DND-41 (cell line): ENCODE results near the gene HEATR3.

Experiments used
- ATAC-seq: fragments of 200-7000 bp; cut with Tn5 transposase; 3 replicates; pipeline ENCODE4 v1.9.1; 2021; ENCODE audit warnings: low read depth; ENCODE audit not compliant: insufficient read depth
- DNase-seq: peaks from one replicate; pipeline ENCODE4 v3.0.0-alpha.2; 2020
- H2AFZ ChIP-seq: 2 replicates; pipeline ENCODE4 v1.6.0; 2012; ENCODE audit warnings: low read depth, low read length
- H3K27ac ChIP-seq: 2 replicates; pipeline ENCODE4 v1.5.1; 2012; ENCODE audit warnings: low read length, inconsistent platforms
- H3K27me3 ChIP-seq: fragments of 200-600 bp; sonication (generic); 2 replicates; pipeline ENCODE4 v1.6.0; 2012; ENCODE audit warnings: low read length, mild to moderate bottlenecking, inconsistent platforms; ENCODE audit not compliant: insufficient read depth, poor library complexity
- H3K36me3 ChIP-seq: 2 replicates; pipeline ENCODE4 v1.5.1; 2012; ENCODE audit warnings: low read length, inconsistent platforms; ENCODE audit not compliant: insufficient read depth
- H3K4me1 ChIP-seq: 2 replicates; pipeline ENCODE4 v1.5.1; 2012; ENCODE audit warnings: mild to moderate bottlenecking, low read length; ENCODE audit not compliant: insufficient read depth
- H3K4me2 ChIP-seq: 2 replicates; pipeline ENCODE4 v1.6.0; 2012; ENCODE audit warnings: mild to moderate bottlenecking, moderate library complexity, low read length, inconsistent platforms; ENCODE audit not compliant: insufficient read depth
- H3K4me3 ChIP-seq, 2 experiments: fragments of 200-600 bp in 1 of 2; shearing (Covaris generic) in 1 of 2; 2 replicates each; pipeline ENCODE4 v1.5.1; 2012 to 2016; ENCODE audit warnings: inconsistent platforms in 2 of 2, low read length in 2 of 2, mild to moderate bottlenecking in 2 of 2, low read depth in 1 of 2, moderate library complexity in 1 of 2
- H3K79me2 ChIP-seq: 2 replicates; pipeline ENCODE4 v1.6.0; 2012; ENCODE audit warnings: low read length, inconsistent platforms; ENCODE audit not compliant: insufficient read depth
- H3K9ac ChIP-seq: 2 replicates; pipeline ENCODE4 v1.6.0; 2012; ENCODE audit warnings: low read depth, mild to moderate bottlenecking, inconsistent platforms, low read length, moderate library complexity
- H3K9me3 ChIP-seq: 2 replicates; pipeline ENCODE4 v1.5.1; 2012; ENCODE audit warnings: low read length, moderate library complexity, mild to moderate bottlenecking, inconsistent platforms; ENCODE audit not compliant: insufficient read depth, severe bottlenecking
- H4K20me1 ChIP-seq: 2 replicates; pipeline ENCODE4 v1.6.0; 2012; ENCODE audit warnings: low read length; ENCODE audit not compliant: insufficient read depth
- EZH2 ChIP-seq: IDR thresholded peaks from 3 replicates; pipeline ENCODE4 v1.6.1; 2012; ENCODE audit warnings: borderline replicate concordance, low read depth, mild to moderate bottlenecking, moderate library complexity, low read length, inconsistent platforms; ENCODE audit not compliant: severe bottlenecking
- TF ChIP-seq, protein P1 (sequence below): IDR thresholded peaks from 2 replicates; pipeline ENCODE4 v1.5.1; 2012; ENCODE audit warnings: borderline replicate concordance, low read length, moderate library complexity, mild to moderate bottlenecking; ENCODE audit not compliant: poor library complexity, severe bottlenecking; ENCODE audit errors: extremely low read depth

The HEATR3 gene

DNA sequence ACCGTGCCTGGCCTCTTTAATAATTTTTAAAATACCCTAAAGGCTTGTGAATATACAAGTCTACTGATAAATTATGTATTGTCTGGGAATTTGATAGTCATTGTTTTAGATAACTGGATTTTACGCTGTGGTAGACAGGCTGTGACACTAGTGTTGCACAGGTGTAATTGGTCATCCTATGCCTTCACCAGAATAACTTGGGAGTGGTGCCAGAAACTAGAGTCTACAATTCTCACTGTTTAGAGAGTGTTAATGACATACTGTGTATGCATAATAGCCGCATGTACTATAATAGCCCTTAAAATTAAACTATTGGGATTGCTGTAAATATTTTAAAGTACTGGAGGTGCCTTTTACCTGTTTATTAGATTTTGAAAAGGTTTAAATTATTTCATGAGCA, 29.3 kb upstream of the HEATR3 start:
- ATAC-seq (no peak), DNase-seq (no peak)
- TF ChIP-seq, protein P1, sequence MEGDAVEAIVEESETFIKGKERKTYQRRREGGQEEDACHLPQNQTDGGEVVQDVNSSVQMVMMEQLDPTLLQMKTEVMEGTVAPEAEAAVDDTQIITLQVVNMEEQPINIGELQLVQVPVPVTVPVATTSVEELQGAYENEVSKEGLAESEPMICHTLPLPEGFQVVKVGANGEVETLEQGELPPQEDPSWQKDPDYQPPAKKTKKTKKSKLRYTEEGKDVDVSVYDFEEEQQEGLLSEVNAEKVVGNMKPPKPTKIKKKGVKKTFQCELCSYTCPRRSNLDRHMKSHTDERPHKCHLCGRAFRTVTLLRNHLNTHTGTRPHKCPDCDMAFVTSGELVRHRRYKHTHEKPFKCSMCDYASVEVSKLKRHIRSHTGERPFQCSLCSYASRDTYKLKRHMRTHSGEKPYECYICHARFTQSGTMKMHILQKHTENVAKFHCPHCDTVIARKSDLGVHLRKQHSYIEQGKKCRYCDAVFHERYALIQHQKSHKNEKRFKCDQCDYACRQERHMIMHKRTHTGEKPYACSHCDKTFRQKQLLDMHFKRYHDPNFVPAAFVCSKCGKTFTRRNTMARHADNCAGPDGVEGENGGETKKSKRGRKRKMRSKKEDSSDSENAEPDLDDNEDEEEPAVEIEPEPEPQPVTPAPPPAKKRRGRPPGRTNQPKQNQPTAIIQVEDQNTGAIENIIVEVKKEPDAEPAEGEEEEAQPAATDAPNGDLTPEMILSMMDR, result no peak
- no peak for TF ChIP-seq EZH2
- Histone ChIP-seq H3K36me3 (peaks cover 49% of the 10 kb centered on the region), H3K27me3 (no peaks in the 10 kb centered on the region), H3K27ac (no peak overlapping the region), H3K4me2 (no peak overlapping the region), H2AFZ (no peak overlapping the region), H3K9me3 (no peaks in the 10 kb centered on the region), H3K79me2 (peaks cover 7% of the 10 kb centered on the region; the same call in 1 of the 2 replicates), H3K9ac (no peak overlapping the region), H4K20me1 (peaks cover 5% of the 10 kb centered on the region; the same call in 1 of the 2 replicates), H3K4me3 (no peak overlapping the region), H3K4me1 (no peaks in the 10 kb centered on the region)

DNA sequence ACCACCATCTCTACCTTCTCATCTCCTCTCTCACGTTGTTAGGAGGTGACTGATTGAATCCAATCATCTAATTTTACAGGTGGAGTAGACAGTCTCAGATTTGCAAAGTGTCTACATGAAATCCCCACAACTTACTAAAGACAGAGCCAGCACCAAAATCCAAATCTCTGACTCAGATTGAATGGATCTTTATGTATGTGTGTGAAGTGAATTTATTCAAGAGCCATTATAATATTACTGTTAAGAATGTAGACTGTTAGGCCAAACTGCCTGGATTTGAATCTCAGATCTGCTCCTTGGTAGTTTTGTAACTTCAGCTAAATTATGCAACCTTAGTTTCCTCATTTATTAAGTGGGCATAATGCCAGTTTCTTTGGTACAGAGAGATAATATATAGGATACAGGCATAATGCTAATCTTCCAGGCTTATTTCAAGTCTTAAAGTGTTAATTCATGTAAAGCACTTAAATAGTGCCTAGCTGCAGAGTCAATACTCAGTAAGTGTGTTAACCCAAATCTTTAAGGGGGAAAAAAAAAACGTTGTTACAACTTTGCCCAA, 28.0 kb upstream of the HEATR3 start:
- H3K27ac ChIP-seq, result no peak overlapping the region
- peaks cover 39% of the 10 kb centered on the region for H3K36me3 ChIP-seq
- H3K9me3 ChIP-seq, result no peaks in the 10 kb centered on the region
- ATAC-seq (no peak), DNase-seq (no peak)
- no peak overlapping the region for H3K4me3 ChIP-seq
- H3K27me3 ChIP-seq, result no peaks in the 10 kb centered on the region
- H3K9ac ChIP-seq, result no peak overlapping the region
- no peaks in the 10 kb centered on the region for H3K79me2 ChIP-seq
- no peak overlapping the region for H3K4me2 ChIP-seq
- TF ChIP-seq, protein P1, result no peak
- no peak for TF ChIP-seq EZH2
- no peaks in the 10 kb centered on the region for H3K4me1 ChIP-seq
- H4K20me1 ChIP-seq, result no peaks in the 10 kb centered on the region
- no peak overlapping the region for H2AFZ ChIP-seq

DNA sequence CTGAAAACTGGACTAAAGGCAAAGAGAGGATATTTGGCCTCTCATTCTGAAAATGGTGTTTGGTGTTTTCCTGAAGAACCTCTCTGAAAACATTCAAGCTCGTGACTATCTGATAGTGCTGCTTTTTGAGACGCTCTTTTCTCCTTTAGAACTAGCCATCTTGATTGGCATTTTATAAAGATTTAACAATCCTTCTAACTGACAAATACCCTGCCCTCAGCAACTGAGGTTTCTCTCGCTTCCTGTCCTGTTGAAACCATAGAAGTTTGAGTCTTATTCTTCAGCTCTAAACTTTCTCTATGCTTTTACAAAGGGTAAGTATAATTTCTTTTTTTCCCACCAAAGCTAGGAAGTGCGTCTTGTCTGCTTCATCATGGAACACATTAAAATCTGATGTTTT, 27.5 kb upstream of the HEATR3 start:
- no peak overlapping the region for H3K4me3 ChIP-seq
- H3K36me3 ChIP-seq, result peaks cover 36% of the 10 kb centered on the region
- H3K27me3 ChIP-seq, result no peaks in the 10 kb centered on the region
- no peaks in the 10 kb centered on the region for H3K79me2 ChIP-seq
- no peaks in the 10 kb centered on the region for H4K20me1 ChIP-seq
- no peak overlapping the region for H2AFZ ChIP-seq
- no peak overlapping the region for H3K9ac ChIP-seq
- ATAC-seq (no peak), DNase-seq (no peak)
- H3K4me1 ChIP-seq, result no peaks in the 10 kb centered on the region
- TF ChIP-seq EZH2, result no peak
- TF ChIP-seq, protein P1, result no peak
- no peak overlapping the region for H3K4me2 ChIP-seq
- no peaks in the 10 kb centered on the region for H3K9me3 ChIP-seq
- no peak overlapping the region for H3K27ac ChIP-seq
